ENCODE data around the gene SERGEF. TPM values are rescaled to one million over a fixed set of nuclear protein-coding genes. Genes with fewer than 3 reads are reported as not detected.
"Not testable (repeated sequence)": the region's sequence is repeated elsewhere in the genome, so short reads cannot be mapped to it uniquely, and the experiment has no call there.

SERGEF gene
- total and polyA plus RNA-seq, 7 donors = 24.0 to 50.4 (median 30.7) TPM

GRCh38 chr11:17898782-17899181 is 114.1 kb downstream of the SERGEF start:
- H3K4me3 ChIP-seq = no peak overlapping the region
- no peaks in the 10 kb centered on the region for H3K36me3 ChIP-seq
- WGBS, 2 donors = 55 to 83% methylated on average over 3 of the region's 3 CpGs
- no peak overlapping the region for H3K27ac ChIP-seq
- no peaks in the 10 kb centered on the region for H3K4me1 ChIP-seq
- DNase-seq = no peak
- TF ChIP-seq EP300 (IDR thresholded peaks at IDR 0.05) = no peak
- TF ChIP-seq CTCF (IDR thresholded peaks at IDR 0.05) = no peak
- TF ChIP-seq POLR2AphosphoS5 (IDR thresholded peaks at IDR 0.05) = no peak
- no peak for TF ChIP-seq POLR2A (IDR thresholded peaks at IDR 0.05)
- H3K27me3 ChIP-seq = no peaks in the 10 kb centered on the region
- H3K9me3 ChIP-seq = no peaks in the 10 kb centered on the region
- intact Hi-C loops (cut with DNase I) = no loop called here

GRCh38 chr11:17898071-17898470 is 114.8 kb downstream of the SERGEF start:
- Histone ChIP-seq H3K4me3 (no peak overlapping the region), H3K27me3 (no peaks in the 10 kb centered on the region), H3K36me3 (no peaks in the 10 kb centered on the region), H3K9me3 (no peaks in the 10 kb centered on the region), H3K4me1 (no peaks in the 10 kb centered on the region), H3K27ac (no peak overlapping the region)
- intact Hi-C loops (cut with DNase I) = no loop called here
- no peak for DNase-seq
- TF ChIP-seq EP300 (IDR thresholded peaks at IDR 0.05) = no peak
- no peak for TF ChIP-seq POLR2A (IDR thresholded peaks at IDR 0.05)
- no peak for TF ChIP-seq POLR2AphosphoS5 (IDR thresholded peaks at IDR 0.05)
- no peak for TF ChIP-seq CTCF (IDR thresholded peaks at IDR 0.05)
- 78 to 88% methylated on average over 1 of the region's 1 CpG for WGBS, 2 donors

- 95% methylated on average over 1 of the region's 1 CpG for WGBS, 2 donors
- no peak for TF ChIP-seq POLR2AphosphoS5 (IDR thresholded peaks at IDR 0.05)
- TF ChIP-seq POLR2A (IDR thresholded peaks at IDR 0.05) = no peak
- no peak for TF ChIP-seq CTCF (IDR thresholded peaks at IDR 0.05)
- TF ChIP-seq EP300 (IDR thresholded peaks at IDR 0.05) = no peak
These were observed 115.4 kb downstream of the SERGEF start for GRCh38 chr11:17897495-17897894.

GRCh38 chr11:17896496-17897151 is 116.2 kb downstream of the SERGEF start:
- WGBS, 2 donors = 94 to 95% methylated on average over 5 of the region's 6 CpGs
- H3K36me3 ChIP-seq; intact Hi-C loops (cut with DNase I); H3K9me3 ChIP-seq; H3K4me3 ChIP-seq; DNase-seq; H3K4me1 ChIP-seq; H3K27ac ChIP-seq; H3K27me3 ChIP-seq: not testable (repeated sequence)

More at GRCh38 chr11:17897495-17897894, 115.4 kb downstream of the SERGEF start:
- H3K27ac ChIP-seq = no peak overlapping the region
- intact Hi-C loops (cut with DNase I) = no loop called here
- H3K4me1 ChIP-seq = no peaks in the 10 kb centered on the region
- H3K4me3 ChIP-seq = no peak overlapping the region
- H3K9me3 ChIP-seq = no peaks in the 10 kb centered on the region
- DNase-seq = no peak
- H3K36me3 ChIP-seq = peaks cover 0 to 6% (median 0%) of the 10 kb centered on the region in 4 donors
- no peaks in the 10 kb centered on the region for H3K27me3 ChIP-seq

GRCh38 chr11:17894929-17895658 is 117.8 kb downstream of the SERGEF start:
- WGBS, 2 donors = 83 to 85% methylated on average over 5 of the region's 5 CpGs
- DNase-seq = no peak
- peaks cover 0 to 9% (median 0%) of the 10 kb centered on the region in 4 donors for H3K36me3 ChIP-seq
- H3K4me1 ChIP-seq = no peaks in the 10 kb centered on the region
- no peak overlapping the region for H3K4me3 ChIP-seq
- no peaks in the 10 kb centered on the region for H3K27me3 ChIP-seq
- H3K27ac ChIP-seq = no peak overlapping the region
- TF ChIP-seq EP300 (IDR thresholded peaks at IDR 0.05) (no peak), POLR2A (IDR thresholded peaks at IDR 0.05) (no peak), CTCF (IDR thresholded peaks at IDR 0.05) (no peak), POLR2AphosphoS5 (IDR thresholded peaks at IDR 0.05) (no peak)
- intact Hi-C loops (cut with DNase I) = no loop called here
- no peaks in the 10 kb centered on the region for H3K9me3 ChIP-seq
